ENCODE measurements around the gene LPA. TPM values are rescaled to one million over a fixed set of nuclear protein-coding genes. Genes with fewer than 3 reads are reported as not detected.

LPA gene
- total and polyA plus RNA-seq, 2 of the 8 experiments (the other 6 are each of a cell fraction or from before 2014, with no cell fraction given), result 0.39 TPM; not detected in 1

- H2AK5ac ChIP-seq (ENCODE audit: low read depth, low read length), result no peak overlapping the region
- H2BK12ac ChIP-seq (ENCODE audit: low read depth, low read length), result no peak overlapping the region
- H4K8ac ChIP-seq (ENCODE audit: extremely low read depth, insufficient read depth, low read length), result no peak overlapping the region
- no peak overlapping the region for H3K56ac ChIP-seq (replicated peaks; ENCODE audit: insufficient read length, low read depth, low read length)
- H3K4me2 ChIP-seq (ENCODE audit: insufficient read depth in 1 of 2, low read depth in 2 of 2, low read length in 2 of 2), result no peak overlapping the region
- H3K14ac ChIP-seq (ENCODE audit: insufficient read length), result no peak overlapping the region
- H3K27me3 ChIP-seq (replicated peaks in 1 of 4; ENCODE audit: control insufficient read depth in 3 of 4, extremely low read depth in 1 of 4, insufficient read depth in 3 of 4, low read length in 3 of 4), result no peaks in the 10 kb centered on the region; a peak in 1 of 7 replicates
- ChIA-PET CTCF (ENCODE audit: partially characterized antibody) (interaction anchor here (0.7 to 2.5 kb wide), 2 partner anchors 19 to 45 kb away, joined by 3 to 8 read pairs; no protein-coding TSS in a partner anchor), POLR2A (ENCODE audit: partially characterized antibody) (interaction anchor here (0.6 kb wide), 1 partner anchor 650 kb away, joined by 4 read pairs; no protein-coding TSS in a partner anchor)
- peaks cover 8 to 16% of the 10 kb centered on the region in 2 experiments; a peak in 2 of 4 replicates for H3K9me3 ChIP-seq (ENCODE audit: insufficient read depth in 2 of 2, low read depth in 1 of 2, low read length in 1 of 2)
- H3K4me1 ChIP-seq (replicated peaks in 1 of 4; ENCODE audit: control insufficient read depth in 3 of 4, insufficient read depth in 4 of 4, low read length in 3 of 4), result no peaks in the 10 kb centered on the region
- no peak overlapping the region for H3K27ac ChIP-seq (ENCODE audit: low read depth, low read length)
- no peak overlapping the region for H3K23ac ChIP-seq (ENCODE audit: insufficient read length)
- DNase-seq (ENCODE audit: low read depth in 1 of 2, low spot score in 2 of 2) (no peak), FAIRE-seq (no peak)
- no peak overlapping the region for H3K4ac ChIP-seq (replicated peaks; ENCODE audit: insufficient read length, low read depth, low read length)
- no peaks in the 10 kb centered on the region for H3K79me2 ChIP-seq (ENCODE audit: control insufficient read depth in 1 of 2, insufficient read depth in 2 of 2, low read length in 2 of 2)
- TF ChIP-seq SP4 (IDR thresholded peaks at IDR 0.05; ENCODE audit: low read length) (no peak), TCF12 (IDR thresholded peaks at IDR 0.05; ENCODE audit: low read depth, low read length) (no peak), MAX (IDR thresholded peaks at IDR 0.05) (no peak), SAP30 (IDR thresholded peaks at IDR 0.05; ENCODE audit: insufficient read depth, insufficient replicate concordance, low read length) (no peak), ZNF274 (IDR thresholded peaks at IDR 0.05; ENCODE audit: borderline replicate concordance, extremely low read depth, low read length) (no peak), SIN3A (conservative IDR thresholded peaks at IDR 0.05 in 1 of 2, IDR thresholded peaks at IDR 0.05 in 1 of 2; ENCODE audit: low read depth in 1 of 2, low read length in 2 of 2) (no peak), YY1 (IDR thresholded peaks at IDR 0.05; ENCODE audit: low read depth, low read length) (no peak), ATF3 (IDR thresholded peaks at IDR 0.05; ENCODE audit: insufficient read depth, low read depth, low read length) (no peak), TEAD4 (IDR thresholded peaks at IDR 0.05; ENCODE audit: low read depth, low read length) (no peak), RNF2 (IDR thresholded peaks at IDR 0.05; ENCODE audit: borderline replicate concordance, low read depth, low read length, missing control alignments, poor library complexity, severe bottlenecking) (no peak), TBP (IDR thresholded peaks at IDR 0.05; ENCODE audit: low read depth, low read length) (no peak), TAF7 (optimal IDR thresholded peaks at IDR 0.05; ENCODE audit: borderline replicate concordance, low read depth, low read length) (no peak)
- no peak overlapping the region for H2BK5ac ChIP-seq (ENCODE audit: low read depth, low read length)
- H4K5ac ChIP-seq (ENCODE audit: insufficient read length, low read depth, low read length), result no peak overlapping the region
- no peak overlapping the region for H3K18ac ChIP-seq (ENCODE audit: extremely low read depth, low read length)
- no peak overlapping the region for H3K9ac ChIP-seq (replicated peaks in 1 of 4; ENCODE audit: extremely low read depth in 1 of 4, low read depth in 3 of 4, low read length in 3 of 4)
- no peak overlapping the region for H4K91ac ChIP-seq (replicated peaks; ENCODE audit: insufficient read length, low read length)
- H3K23me2 ChIP-seq (ENCODE audit: low read depth, low read length), result no peaks in the 10 kb centered on the region; the same call in 1 of the 2 replicates
- no peak overlapping the region for H2BK120ac ChIP-seq (replicated peaks; ENCODE audit: low read depth, low read length)
- no peak overlapping the region for H2BK20ac ChIP-seq (ENCODE audit: low read length)
- no peaks in the 10 kb centered on the region for H3K36me3 ChIP-seq (ENCODE audit: control insufficient read depth in 2 of 4, insufficient read depth in 4 of 4, low read length in 3 of 4)
- H3K4me3 ChIP-seq (ENCODE audit: extremely low read depth in 1 of 4, insufficient read depth in 2 of 4, low read depth in 3 of 4, low read length in 4 of 4), result no peak overlapping the region
- H3K79me1 ChIP-seq (ENCODE audit: low read depth, low read length), result no peaks in the 10 kb centered on the region
- H2BK15ac ChIP-seq (ENCODE audit: low read length), result no peak overlapping the region
- WGBS, 2 experiments (ENCODE audit: extremely low coverage in 1 of 2, insufficient coverage in 1 of 2, insufficient read length in 1 of 2, insufficient replicate concordance in 2 of 2, low coverage in 1 of 2, low lambda C conversion rate in 2 of 2, missing lambda C conversion rate in 1 of 2), result 95% methylated on average over 4 of the region's 4 CpGs; no CpG with 5 or more reads in 1 of the 2 experiments
- no peak overlapping the region for H2AFZ ChIP-seq (ENCODE audit: low read length)
- no peaks in the 10 kb centered on the region for H4K20me1 ChIP-seq (replicated peaks in 1 of 2; ENCODE audit: control insufficient read depth in 1 of 2, insufficient read depth in 2 of 2, low read length in 2 of 2)
Observed at GRCh38 chr6:160500639-160501038, 163.4 kb downstream of the LPA start.
